ENCODE measurements around the gene THADA. TPM values are rescaled to one million over a fixed set of nuclear protein-coding genes. Genes with fewer than 3 reads are reported as not detected.
"Not testable (repeated sequence)": the region's sequence is repeated elsewhere in the genome, so short reads cannot be mapped to it uniquely, and the experiment has no call there.

THADA gene
- total RNA-seq, 1 experiment from 2014 or later, result 35.7 TPM

GRCh38 chr2:43572244-43572643, 23.6 kb downstream of the THADA start:
- H3K36me3 ChIP-seq, result peaks cover 81% of the 10 kb centered on the region
- no peaks in the 10 kb centered on the region for H3K4me1 ChIP-seq

GRCh38 chr2:43569921-43570320, 25.9 kb downstream of the THADA start:
- no peak for DNase-seq
- H3K27me3 ChIP-seq, result no peaks in the 10 kb centered on the region
- no peaks in the 10 kb centered on the region for H3K4me1 ChIP-seq
- H3K27ac ChIP-seq, result no peak overlapping the region
- no peak overlapping the region for H3K4me3 ChIP-seq
- peaks cover 73% of the 10 kb centered on the region for H3K36me3 ChIP-seq
- H3K9me3 ChIP-seq (replicated peaks), result no peaks in the 10 kb centered on the region

More at GRCh38 chr2:43572244-43572643, 23.6 kb downstream of the THADA start:
- H3K27ac ChIP-seq, result no peak overlapping the region
- no peaks in the 10 kb centered on the region for H3K27me3 ChIP-seq
- no peak overlapping the region for H3K4me3 ChIP-seq
- no peak for DNase-seq
- no peaks in the 10 kb centered on the region for H3K9me3 ChIP-seq (replicated peaks)

GRCh38 chr2:43568228-43568627, 27.6 kb downstream of the THADA start:
- Histone ChIP-seq H3K9me3 (replicated peaks) (no peaks in the 10 kb centered on the region), H3K27ac (no peak overlapping the region), H3K27me3 (no peaks in the 10 kb centered on the region), H3K4me3 (no peak overlapping the region), H3K4me1 (no peaks in the 10 kb centered on the region; the same call in 1 of the 2 replicates), H3K36me3 (peaks cover 65% of the 10 kb centered on the region)
- no peak for DNase-seq

- Histone ChIP-seq H3K27ac (no peak overlapping the region), H3K4me1 (no peaks in the 10 kb centered on the region; the same call in none of the 2 replicates), H3K27me3 (no peaks in the 10 kb centered on the region), H3K9me3 (replicated peaks) (no peaks in the 10 kb centered on the region), H3K36me3 (peaks cover 51% of the 10 kb centered on the region), H3K4me3 (no peak overlapping the region)
- DNase-seq, result no peak
Observed at GRCh38 chr2:43566461-43566729, 29.4 kb downstream of the THADA start.

GRCh38 chr2:43563679-43564078, 32.2 kb downstream of the THADA start:
- no peak overlapping the region for H3K4me3 ChIP-seq
- peaks cover 44% of the 10 kb centered on the region for H3K36me3 ChIP-seq
- H3K9me3 ChIP-seq (replicated peaks), result no peaks in the 10 kb centered on the region
- H3K27me3 ChIP-seq, result no peaks in the 10 kb centered on the region
- no peaks in the 10 kb centered on the region; the same call in none of the 2 replicates for H3K4me1 ChIP-seq
- DNase-seq, result no peak
- H3K27ac ChIP-seq, result no peak overlapping the region

GRCh38 chr2:43560231-43560547, 35.6 kb downstream of the THADA start:
- no peak overlapping the region for H3K27ac ChIP-seq
- no peaks in the 10 kb centered on the region for H3K27me3 ChIP-seq
- no peaks in the 10 kb centered on the region; the same call in none of the 2 replicates for H3K4me1 ChIP-seq
- no peak overlapping the region for H3K4me3 ChIP-seq
- peaks cover 49% of the 10 kb centered on the region for H3K36me3 ChIP-seq
- H3K9me3 ChIP-seq (replicated peaks), result no peaks in the 10 kb centered on the region
- no peak for DNase-seq

GRCh38 chr2:43559391-43560230, 36.2 kb downstream of the THADA start:
- Histone ChIP-seq H3K9me3 (replicated peaks) (no peaks in the 10 kb centered on the region), H3K4me1 (no peaks in the 10 kb centered on the region; the same call in 1 of the 2 replicates), H3K4me3 (no peak overlapping the region), H3K27me3 (no peaks in the 10 kb centered on the region), H3K27ac (no peak overlapping the region), H3K36me3 (peaks cover 50% of the 10 kb centered on the region)
- no peak for DNase-seq

- H3K36me3 ChIP-seq, result peaks cover 53% of the 10 kb centered on the region
- no peaks in the 10 kb centered on the region; the same call in 1 of the 2 replicates for H3K4me1 ChIP-seq
- no peak for DNase-seq
Observed at GRCh38 chr2:43557196-43557595, 38.6 kb downstream of the THADA start.

GRCh38 chr2:43556256-43556655, 39.6 kb downstream of the THADA start:
- no peak for DNase-seq
- Histone ChIP-seq H3K4me3 (no peak overlapping the region), H3K4me1 (no peaks in the 10 kb centered on the region; the same call in 1 of the 2 replicates), H3K27me3 (no peaks in the 10 kb centered on the region), H3K36me3 (peaks cover 50% of the 10 kb centered on the region), H3K9me3 (replicated peaks) (no peaks in the 10 kb centered on the region), H3K27ac (no peak overlapping the region)

More at GRCh38 chr2:43557196-43557595, 38.6 kb downstream of the THADA start:
- Histone ChIP-seq H3K27ac (no peak overlapping the region), H3K4me3 (no peak overlapping the region), H3K27me3 (no peaks in the 10 kb centered on the region), H3K9me3 (replicated peaks) (no peaks in the 10 kb centered on the region)

- Histone ChIP-seq H3K36me3 (peaks cover 58% of the 10 kb centered on the region), H3K4me3 (no peak overlapping the region), H3K9me3 (replicated peaks) (peaks cover 11% of the 10 kb centered on the region), H3K27ac (no peak overlapping the region), H3K27me3 (no peaks in the 10 kb centered on the region), H3K4me1 (no peaks in the 10 kb centered on the region)
- no peak for DNase-seq
Observed at GRCh38 chr2:43553341-43553855, 42.4 kb downstream of the THADA start.

- Histone ChIP-seq H3K27ac (no peak overlapping the region), H3K4me3 (no peak overlapping the region), H3K36me3 (peaks cover 57% of the 10 kb centered on the region), H3K4me1 (no peaks in the 10 kb centered on the region), H3K9me3 (replicated peaks) (peaks cover 16% of the 10 kb centered on the region), H3K27me3 (no peaks in the 10 kb centered on the region)
- DNase-seq, result no peak
Observed at GRCh38 chr2:43551990-43552389, 43.8 kb downstream of the THADA start.

GRCh38 chr2:43548381-43548780, 47.5 kb downstream of the THADA start:
- DNase-seq, H3K27me3 ChIP-seq, H3K4me1 ChIP-seq, H3K27ac ChIP-seq, H3K4me3 ChIP-seq: not testable (repeated sequence)
- peaks cover 35% of the 10 kb centered on the region for H3K36me3 ChIP-seq
- peaks cover 27% of the 10 kb centered on the region for H3K9me3 ChIP-seq (replicated peaks)

GRCh38 chr2:43542285-43542933, 53.4 kb downstream of the THADA start:
- Histone ChIP-seq H3K27me3 (no peaks in the 10 kb centered on the region), H3K4me3 (no peak overlapping the region), H3K27ac (no peak overlapping the region), H3K4me1 (no peaks in the 10 kb centered on the region), H3K36me3 (peaks cover 2% of the 10 kb centered on the region; the same call in 1 of the 2 replicates), H3K9me3 (replicated peaks) (peaks cover 12% of the 10 kb centered on the region; the same call in 1 of the 2 replicates)
- DNase-seq, result peak in 1 of 2 experiments; percentile 65

- Histone ChIP-seq H3K9me3 (replicated peaks) (peaks cover 9% of the 10 kb centered on the region; the same call in 1 of the 2 replicates), H3K4me3 (no peak overlapping the region), H3K36me3 (no peaks in the 10 kb centered on the region; the same call in 1 of the 2 replicates), H3K4me1 (no peaks in the 10 kb centered on the region), H3K27me3 (no peaks in the 10 kb centered on the region), H3K27ac (no peak overlapping the region)
- no peak for DNase-seq
Observed at GRCh38 chr2:43541165-43541564, 54.7 kb downstream of the THADA start.

GRCh38 chr2:43540021-43540779, 55.6 kb downstream of the THADA start:
- Histone ChIP-seq H3K36me3 (no peaks in the 10 kb centered on the region; the same call in 1 of the 2 replicates), H3K4me1 (no peaks in the 10 kb centered on the region), H3K4me3 (no peak overlapping the region), H3K27me3 (no peaks in the 10 kb centered on the region), H3K9me3 (replicated peaks) (no peaks in the 10 kb centered on the region), H3K27ac (no peak overlapping the region)
- DNase-seq, result no peak

All from SJCRH30 (cell line).